Astrocyte of the cerebellum (primary cell): ENCODE results near the gene SMPD2.

Source experiments
- DNase-seq: peaks from one replicate; pipeline ENCODE4 v3.0.0-alpha.2; 2011; ENCODE audit warnings: low read depth
- H3K4me3 ChIP-seq: 2 replicates; pipeline ENCODE4 v1.5.1; 2011; ENCODE audit warnings: mild to moderate bottlenecking, low read depth, low read length, moderate library complexity
- CTCF ChIP-seq: IDR thresholded peaks from 2 replicates; pipeline ENCODE4 v1.5.1; 2012; ENCODE audit warnings: low read length, low read depth, moderate library complexity, mild to moderate bottlenecking; ENCODE audit errors: missing control alignments
- in situ Hi-C: cut with HindIII; loops from 2 replicates; pipeline ENCODE4 v1.10.0; 2017; ENCODE audit warnings: low sequenced_read_pairs

The SMPD2 gene

GRCh38 chr6:109411034-109411433 lies 29.5 kb upstream of the SMPD2 start:
- no peak overlapping the region for H3K4me3 ChIP-seq
- in situ Hi-C loops = no loop called here
- DNase-seq = no peak
- TF ChIP-seq CTCF = no peak

- in situ Hi-C loops = no loop called here
- no peak for DNase-seq
- TF ChIP-seq CTCF = no peak
- no peak overlapping the region for H3K4me3 ChIP-seq
Observed at GRCh38 chr6:109417646-109418045, 22.9 kb upstream of the SMPD2 start.

GRCh38 chr6:109420751-109421150 lies 19.8 kb upstream of the SMPD2 start:
- in situ Hi-C loops = no loop called here
- no peak for TF ChIP-seq CTCF

GRCh38 chr6:109421184-109421583 lies 19.3 kb upstream of the SMPD2 start:
- H3K4me3 ChIP-seq = no peak overlapping the region
- DNase-seq = no peak
- in situ Hi-C loops = no loop called here
- TF ChIP-seq CTCF = no peak

More at GRCh38 chr6:109420751-109421150, 19.8 kb upstream of the SMPD2 start:
- no peak for DNase-seq
- no peak overlapping the region for H3K4me3 ChIP-seq

- no peak for DNase-seq
- no peak for TF ChIP-seq CTCF
- H3K4me3 ChIP-seq = no peak overlapping the region
- in situ Hi-C loops = no loop called here
Observed at GRCh38 chr6:109424946-109425345, 15.6 kb upstream of the SMPD2 start.

GRCh38 chr6:109428889-109429477 lies 11.5 kb upstream of the SMPD2 start:
- TF ChIP-seq CTCF = no peak
- DNase-seq = no peak
- no peak overlapping the region for H3K4me3 ChIP-seq
- in situ Hi-C loops = no loop called here
